OCI-LY7 (cell line): ENCODE measurements around the gene FAM13A.

ENCODE experiments used
- CTCF ChIP-seq: fragments of 200-600 bp; sonication (generic); conservative IDR thresholded peaks from 2 replicates; pipeline ENCODE4 v1.5.1; 2014; ENCODE audit warnings: mild to moderate bottlenecking, antibody characterized with exemption, low read length, moderate library complexity, mixed read lengths
- EZH2phosphoT487 ChIP-seq: fragments of 200-600 bp; sonication (generic); IDR thresholded peaks from 2 replicates; pipeline ENCODE4 v1.6.1; 2018; ENCODE audit warnings: low read depth, borderline replicate concordance, mild to moderate bottlenecking, mixed run types, antibody characterized with exemption, low read length, moderate library complexity, mixed read lengths

GRCh38 chr4:89022426-89023128 is 34.4 kb downstream of the FAM13A start:
- TF ChIP-seq CTCF (no peak), EZH2phosphoT487 (no peak)
